OCI-LY1 (cell line): Measurements from ENCODE around the gene LIMCH1.

Experiments used
- H2AFZ ChIP-seq: fragments of 200-600 bp; sonication (generic), shearing (Covaris generic); 2 replicates; pipeline ENCODE4 v1.6.0; 2014; ENCODE audit warnings: antibody characterized with exemption, mild to moderate bottlenecking, low read length
- H3F3A ChIP-seq: fragments of 200-600 bp; sonication (generic), shearing (Covaris generic); 2 replicates; pipeline ENCODE4 v1.6.0; 2014; ENCODE audit warnings: mild to moderate bottlenecking, antibody characterized with exemption, low read length, moderate library complexity; ENCODE audit not compliant: insufficient read depth
- H3K27ac ChIP-seq: fragments of 200-600 bp; sonication (generic); 2 replicates; pipeline ENCODE4 v1.5.1; 2014; ENCODE audit warnings: low read length, mixed run types, mild to moderate bottlenecking, low read depth; ENCODE audit not compliant: poor library complexity, severe bottlenecking
- H3K27me3 ChIP-seq: fragments of 200-600 bp; sonication (generic); 2 replicates; pipeline ENCODE4 v1.6.0; 2014; ENCODE audit warnings: antibody characterized with exemption, mild to moderate bottlenecking, low read length, moderate library complexity; ENCODE audit not compliant: insufficient read depth
- H3K36me3 ChIP-seq: fragments of 200-600 bp; sonication (generic); 2 replicates; pipeline ENCODE4 v1.6.1; 2014; ENCODE audit warnings: mild to moderate bottlenecking, antibody characterized with exemption, low read length, moderate library complexity, mixed read lengths; ENCODE audit not compliant: insufficient read depth
- H3K4me1 ChIP-seq: fragments of 200-600 bp; sonication (generic); 2 replicates; pipeline ENCODE4 v1.5.1; 2014; ENCODE audit warnings: mild to moderate bottlenecking, low read length, moderate library complexity; ENCODE audit not compliant: insufficient read depth, severe bottlenecking
- H3K4me2 ChIP-seq: fragments of 200-600 bp; sonication (generic), shearing (Covaris generic); 2 replicates; pipeline ENCODE4 v1.6.1; 2014; ENCODE audit warnings: low read length
- H3K4me3 ChIP-seq: fragments of 200-600 bp; sonication (generic); 2 replicates; pipeline ENCODE4 v1.5.1; 2014; ENCODE audit warnings: low read length, low read depth, mild to moderate bottlenecking, mixed read lengths; ENCODE audit not compliant: poor library complexity, severe bottlenecking
- H3K79me2 ChIP-seq: fragments of 200-600 bp; shearing (Covaris generic); 2 replicates; pipeline ENCODE4 v1.6.1; 2016; ENCODE audit warnings: mixed run types, low read length, mixed read lengths; ENCODE audit not compliant: insufficient read depth
- H3K9ac ChIP-seq: fragments of 200-600 bp; sonication (generic), shearing (Covaris generic); 2 replicates; pipeline ENCODE4 v1.6.1; 2014; ENCODE audit warnings: mild to moderate bottlenecking, low read length, mixed read lengths
- H3K9me2 ChIP-seq: fragments of 200-600 bp; sonication (generic), shearing (Covaris generic); 2 replicates; pipeline ENCODE4 v1.6.1; 2014; ENCODE audit warnings: low read depth, mild to moderate bottlenecking, low read length, mixed read lengths
- H3K9me3 ChIP-seq: fragments of 200-600 bp; shearing (Covaris generic); 2 replicates; pipeline ENCODE4 v1.6.1; 2014; ENCODE audit warnings: low read length, mixed read lengths
- H4K20me1 ChIP-seq: fragments of 200-600 bp; sonication (generic), shearing (Covaris generic); 2 replicates; pipeline ENCODE4 v1.6.0; 2016; ENCODE audit warnings: mild to moderate bottlenecking, low read length; ENCODE audit not compliant: insufficient read depth
- CTCF ChIP-seq: fragments of 200-600 bp; sonication (generic), shearing (Covaris generic); IDR thresholded peaks from 2 replicates; pipeline ENCODE4 v1.5.1; 2017; ENCODE audit warnings: mild to moderate bottlenecking, antibody characterized with exemption, low read length, moderate library complexity, mixed read lengths
- EZH2 ChIP-seq: fragments of 200-600 bp; sonication (generic), shearing (Covaris generic); IDR thresholded peaks from 2 replicates; pipeline ENCODE4 v1.8.0; 2017; ENCODE audit warnings: borderline replicate concordance, mixed run types, mild to moderate bottlenecking, antibody characterized with exemption, low read length, moderate library complexity, mixed read lengths

LIMCH1 gene

GRCh38 chr4:41746440-41747229 is 208.7 kb downstream of the LIMCH1 start:
- Histone ChIP-seq H3K9me3 (no peaks in the 10 kb centered on the region), H3K79me2 (no peaks in the 10 kb centered on the region), H3K4me3 (no peak overlapping the region), H3K4me1 (no peaks in the 10 kb centered on the region), H3K27me3 (no peaks in the 10 kb centered on the region), H3K27ac (no peak overlapping the region), H3F3A (no peaks in the 10 kb centered on the region), H3K36me3 (no peaks in the 10 kb centered on the region), H3K9me2 (no peaks in the 10 kb centered on the region), H3K4me2 (no peak overlapping the region), H3K9ac (no peak overlapping the region), H2AFZ (no peak overlapping the region), H4K20me1 (no peaks in the 10 kb centered on the region)
- TF ChIP-seq CTCF (no peak), EZH2 (no peak)

GRCh38 chr4:41747230-41748055 is 209.5 kb downstream of the LIMCH1 start:
- Histone ChIP-seq H3K27me3 (no peaks in the 10 kb centered on the region), H3K79me2 (no peaks in the 10 kb centered on the region), H3K36me3 (no peaks in the 10 kb centered on the region), H2AFZ (no peak overlapping the region), H3K9me3 (no peaks in the 10 kb centered on the region), H3K4me3 (no peak overlapping the region), H3F3A (no peaks in the 10 kb centered on the region), H3K9me2 (no peaks in the 10 kb centered on the region), H3K4me1 (no peaks in the 10 kb centered on the region), H3K4me2 (no peak overlapping the region), H3K27ac (no peak overlapping the region), H3K9ac (no peak overlapping the region), H4K20me1 (no peaks in the 10 kb centered on the region)
- TF ChIP-seq CTCF (no peak), EZH2 (no peak)

GRCh38 chr4:41748074-41748570 is 210.2 kb downstream of the LIMCH1 start:
- Histone ChIP-seq H2AFZ (no peak overlapping the region), H3K9me3 (no peaks in the 10 kb centered on the region), H3K4me2 (no peak overlapping the region), H3K9me2 (no peaks in the 10 kb centered on the region), H3K36me3 (no peaks in the 10 kb centered on the region), H3K79me2 (no peaks in the 10 kb centered on the region), H4K20me1 (no peaks in the 10 kb centered on the region), H3F3A (no peaks in the 10 kb centered on the region), H3K27ac (no peak overlapping the region), H3K9ac (no peak overlapping the region), H3K4me3 (no peak overlapping the region), H3K27me3 (no peaks in the 10 kb centered on the region), H3K4me1 (no peaks in the 10 kb centered on the region)
- TF ChIP-seq CTCF (no peak), EZH2 (no peak)
